Vagina (tissue), 2 donors: ENCODE data around the gene COL8A2.

Experiments used
- CTCF ChIP-seq, 3 experiments: fragments of 450-650 bp in 2 of 3; fragments of 200-600 bp in 1 of 3; sonication (generic) in 1 of 3; IDR thresholded peaks; one replicate each; pipeline ENCODE4 v1.5.1; 2017 to 2019; ENCODE audit warnings: antibody characterized with exemption in 3 of 3, mild to moderate bottlenecking in 2 of 3, moderate library complexity in 2 of 3
- POLR2A ChIP-seq, 2 donors: fragments of 450-650 bp; IDR thresholded peaks; one replicate each; pipeline ENCODE4 v1.6.1; 2017; ENCODE audit warnings: antibody characterized with exemption in 2 of 2, mild to moderate bottlenecking in 2 of 2, moderate library complexity in 2 of 2
- POLR2AphosphoS5 ChIP-seq, 2 donors: sonication (generic); formaldehyde crosslinking; IDR thresholded peaks; one replicate each; pipeline ENCODE4 v1.9.0; 2017; ENCODE audit warnings: antibody characterized with exemption in 2 of 2, mild to moderate bottlenecking in 2 of 2, low read depth in 1 of 2; ENCODE audit not compliant: insufficient read depth in 1 of 2

- TF ChIP-seq POLR2A (IDR thresholded peaks at IDR 0.05) (no peak), CTCF (IDR thresholded peaks at IDR 0.05) (no peak), POLR2AphosphoS5 (IDR thresholded peaks at IDR 0.05; ENCODE audit: insufficient read depth in 1 of 2, low read depth in 1 of 2) (no peak)
Observed at GRCh38 chr1:36100376-36100775, 24.6 kb downstream of the COL8A2 start.
